ENCODE measurements around the gene SLC7A7. TPM values are rescaled to one million over a fixed set of nuclear protein-coding genes. Genes with fewer than 3 reads are reported as not detected.

Gene SLC7A7
- total and polyA plus RNA-seq, 2 of the 13 experiments (the other 11 are each of a cell fraction or from before 2014, with no cell fraction given): 0.13 to 0.63 TPM

DNA sequence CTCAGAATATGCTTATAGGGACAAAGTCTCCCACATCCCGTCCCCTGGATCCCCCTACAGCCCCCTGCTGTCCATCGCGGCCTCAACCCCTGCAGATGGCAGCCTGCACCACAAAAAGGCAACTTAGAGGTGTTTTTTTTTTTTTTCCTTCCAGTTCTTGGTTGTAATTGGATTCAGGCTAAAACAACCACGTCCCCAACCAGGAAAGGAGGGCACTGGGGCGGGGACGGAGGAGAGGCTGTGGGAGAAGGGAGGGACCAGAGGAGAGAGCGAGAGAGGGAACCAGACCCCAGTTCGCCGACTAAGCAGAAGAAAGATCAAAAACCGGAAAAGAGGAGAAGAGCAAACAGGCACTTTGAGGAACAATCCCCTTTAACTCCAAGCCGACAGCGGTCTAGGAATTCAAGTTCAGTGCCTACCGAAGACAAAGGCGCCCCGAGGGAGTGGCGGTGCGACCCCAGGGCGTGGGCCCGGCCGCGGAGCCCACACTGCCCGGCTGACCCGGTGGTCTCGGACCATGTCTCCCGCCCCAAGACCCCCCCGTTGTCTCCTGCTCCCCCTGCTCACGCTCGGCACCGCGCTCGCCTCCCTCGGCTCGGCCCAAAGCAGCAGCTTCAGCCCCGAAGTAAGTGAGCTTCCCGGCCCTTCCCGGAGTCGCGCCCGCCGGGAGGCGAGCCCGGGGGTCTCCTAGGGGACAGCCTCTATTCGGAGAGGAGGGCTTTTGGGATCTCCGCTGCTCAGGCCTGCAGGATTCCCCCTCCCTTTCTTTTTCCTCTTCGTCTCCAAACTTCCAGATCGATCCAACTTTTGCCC is 21.3 kb upstream of the SLC7A7 start, which contains the start of gene MMP14 (continued):
- TF ChIP-seq, protein P1, sequence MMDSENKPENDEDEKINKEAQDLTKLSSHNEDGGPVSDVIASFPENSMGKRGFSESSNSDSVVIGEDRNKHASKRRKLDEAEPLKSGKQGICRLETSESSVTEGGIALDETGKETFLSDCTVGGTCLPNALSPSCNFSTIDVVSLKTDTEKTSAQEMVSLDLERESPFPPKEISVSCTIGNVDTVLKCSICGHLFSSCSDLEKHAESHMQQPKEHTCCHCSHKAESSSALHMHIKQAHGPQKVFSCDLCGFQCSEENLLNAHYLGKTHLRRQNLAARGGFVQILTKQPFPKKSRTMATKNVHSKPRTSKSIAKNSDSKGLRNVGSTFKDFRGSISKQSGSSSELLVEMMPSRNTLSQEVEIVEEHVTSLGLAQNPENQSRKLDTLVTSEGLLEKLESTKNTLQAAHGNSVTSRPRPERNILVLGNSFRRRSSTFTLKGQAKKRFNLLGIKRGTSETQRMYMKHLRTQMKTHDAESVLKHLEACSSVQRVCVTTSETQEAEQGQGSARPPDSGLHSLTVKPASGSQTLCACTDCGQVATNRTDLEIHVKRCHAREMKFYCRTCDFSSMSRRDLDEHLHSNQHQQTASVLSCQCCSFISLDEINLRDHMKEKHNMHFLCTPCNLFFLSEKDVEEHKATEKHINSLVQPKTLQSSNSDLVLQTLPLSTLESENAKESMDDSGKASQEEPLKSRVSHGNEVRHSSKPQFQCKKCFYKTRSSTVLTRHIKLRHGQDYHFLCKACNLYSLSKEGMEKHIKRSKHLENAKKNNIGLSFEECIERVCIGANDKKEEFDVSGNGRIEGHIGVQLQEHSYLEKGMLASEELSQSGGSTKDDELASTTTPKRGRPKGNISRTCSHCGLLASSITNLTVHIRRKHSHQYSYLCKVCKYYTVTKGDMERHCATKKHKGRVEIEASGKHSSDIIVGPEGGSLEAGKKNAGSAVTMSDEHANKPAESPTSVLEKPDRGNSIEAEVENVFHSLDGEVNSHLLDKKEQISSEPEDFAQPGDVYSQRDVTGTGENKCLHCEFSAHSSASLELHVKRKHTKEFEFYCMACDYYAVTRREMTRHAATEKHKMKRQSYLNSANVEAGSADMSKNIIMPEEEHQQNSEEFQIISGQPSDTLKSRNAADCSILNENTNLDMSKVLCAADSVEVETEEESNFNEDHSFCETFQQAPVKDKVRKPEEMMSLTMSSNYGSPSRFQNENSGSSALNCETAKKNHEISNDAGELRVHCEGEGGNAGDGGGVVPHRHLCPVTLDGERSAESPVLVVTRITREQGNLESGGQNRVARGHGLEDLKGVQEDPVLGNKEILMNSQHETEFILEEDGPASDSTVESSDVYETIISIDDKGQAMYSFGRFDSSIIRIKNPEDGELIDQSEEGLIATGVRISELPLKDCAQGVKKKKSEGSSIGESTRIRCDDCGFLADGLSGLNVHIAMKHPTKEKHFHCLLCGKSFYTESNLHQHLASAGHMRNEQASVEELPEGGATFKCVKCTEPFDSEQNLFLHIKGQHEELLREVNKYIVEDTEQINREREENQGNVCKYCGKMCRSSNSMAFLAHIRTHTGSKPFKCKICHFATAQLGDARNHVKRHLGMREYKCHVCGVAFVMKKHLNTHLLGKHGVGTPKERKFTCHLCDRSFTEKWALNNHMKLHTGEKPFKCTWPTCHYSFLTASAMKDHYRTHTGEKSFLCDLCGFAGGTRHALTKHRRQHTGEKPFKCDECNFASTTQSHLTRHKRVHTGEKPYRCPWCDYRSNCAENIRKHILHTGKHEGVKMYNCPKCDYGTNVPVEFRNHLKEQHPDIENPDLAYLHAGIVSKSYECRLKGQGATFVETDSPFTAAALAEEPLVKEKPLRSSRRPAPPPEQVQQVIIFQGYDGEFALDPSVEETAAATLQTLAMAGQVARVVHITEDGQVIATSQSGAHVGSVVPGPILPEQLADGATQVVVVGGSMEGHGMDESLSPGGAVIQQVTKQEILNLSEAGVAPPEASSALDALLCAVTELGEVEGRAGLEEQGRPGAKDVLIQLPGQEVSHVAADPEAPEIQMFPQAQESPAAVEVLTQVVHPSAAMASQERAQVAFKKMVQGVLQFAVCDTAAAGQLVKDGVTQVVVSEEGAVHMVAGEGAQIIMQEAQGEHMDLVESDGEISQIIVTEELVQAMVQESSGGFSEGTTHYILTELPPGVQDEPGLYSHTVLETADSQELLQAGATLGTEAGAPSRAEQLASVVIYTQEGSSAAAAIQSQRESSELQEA (CRISPR knock-in tag; IDR thresholded peaks at IDR 0.05; ENCODE audit: not compliant biosample characterization): no peak
- TF ChIP-seq, protein P2, sequence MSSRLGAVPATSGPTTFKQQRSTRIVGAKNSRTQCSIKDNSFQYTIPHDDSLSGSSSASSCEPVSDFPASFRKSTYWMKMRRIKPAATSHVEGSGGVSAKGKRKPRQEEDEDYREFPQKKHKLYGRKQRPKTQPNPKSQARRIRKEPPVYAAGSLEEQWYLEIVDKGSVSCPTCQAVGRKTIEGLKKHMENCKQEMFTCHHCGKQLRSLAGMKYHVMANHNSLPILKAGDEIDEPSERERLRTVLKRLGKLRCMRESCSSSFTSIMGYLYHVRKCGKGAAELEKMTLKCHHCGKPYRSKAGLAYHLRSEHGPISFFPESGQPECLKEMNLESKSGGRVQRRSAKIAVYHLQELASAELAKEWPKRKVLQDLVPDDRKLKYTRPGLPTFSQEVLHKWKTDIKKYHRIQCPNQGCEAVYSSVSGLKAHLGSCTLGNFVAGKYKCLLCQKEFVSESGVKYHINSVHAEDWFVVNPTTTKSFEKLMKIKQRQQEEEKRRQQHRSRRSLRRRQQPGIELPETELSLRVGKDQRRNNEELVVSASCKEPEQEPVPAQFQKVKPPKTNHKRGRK (CRISPR knock-in tag; IDR thresholded peaks at IDR 0.05): no peak
- TF ChIP-seq ZNF501 (CRISPR knock-in tag; IDR thresholded peaks at IDR 0.05) (no peak), HOXA3 (CRISPR knock-in tag; IDR thresholded peaks at IDR 0.05) (0 out of 2 replicates have a peak, but pooled peaks have one; percentile 37), MEF2D (CRISPR knock-in tag; IDR thresholded peaks at IDR 0.05) (no peak)
- TF ChIP-seq, protein P3, sequence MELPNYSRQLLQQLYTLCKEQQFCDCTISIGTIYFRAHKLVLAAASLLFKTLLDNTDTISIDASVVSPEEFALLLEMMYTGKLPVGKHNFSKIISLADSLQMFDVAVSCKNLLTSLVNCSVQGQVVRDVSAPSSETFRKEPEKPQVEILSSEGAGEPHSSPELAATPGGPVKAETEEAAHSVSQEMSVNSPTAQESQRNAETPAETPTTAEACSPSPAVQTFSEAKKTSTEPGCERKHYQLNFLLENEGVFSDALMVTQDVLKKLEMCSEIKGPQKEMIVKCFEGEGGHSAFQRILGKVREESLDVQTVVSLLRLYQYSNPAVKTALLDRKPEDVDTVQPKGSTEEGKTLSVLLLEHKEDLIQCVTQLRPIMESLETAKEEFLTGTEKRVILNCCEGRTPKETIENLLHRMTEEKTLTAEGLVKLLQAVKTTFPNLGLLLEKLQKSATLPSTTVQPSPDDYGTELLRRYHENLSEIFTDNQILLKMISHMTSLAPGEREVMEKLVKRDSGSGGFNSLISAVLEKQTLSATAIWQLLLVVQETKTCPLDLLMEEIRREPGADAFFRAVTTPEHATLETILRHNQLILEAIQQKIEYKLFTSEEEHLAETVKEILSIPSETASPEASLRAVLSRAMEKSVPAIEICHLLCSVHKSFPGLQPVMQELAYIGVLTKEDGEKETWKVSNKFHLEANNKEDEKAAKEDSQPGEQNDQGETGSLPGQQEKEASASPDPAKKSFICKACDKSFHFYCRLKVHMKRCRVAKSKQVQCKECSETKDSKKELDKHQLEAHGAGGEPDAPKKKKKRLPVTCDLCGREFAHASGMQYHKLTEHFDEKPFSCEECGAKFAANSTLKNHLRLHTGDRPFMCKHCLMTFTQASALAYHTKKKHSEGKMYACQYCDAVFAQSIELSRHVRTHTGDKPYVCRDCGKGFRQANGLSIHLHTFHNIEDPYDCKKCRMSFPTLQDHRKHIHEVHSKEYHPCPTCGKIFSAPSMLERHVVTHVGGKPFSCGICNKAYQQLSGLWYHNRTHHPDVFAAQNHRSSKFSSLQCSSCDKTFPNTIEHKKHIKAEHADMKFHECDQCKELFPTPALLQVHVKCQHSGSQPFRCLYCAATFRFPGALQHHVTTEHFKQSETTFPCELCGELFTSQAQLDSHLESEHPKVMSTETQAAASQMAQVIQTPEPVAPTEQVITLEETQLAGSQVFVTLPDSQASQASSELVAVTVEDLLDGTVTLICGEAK (IDR thresholded peaks at IDR 0.05): no peak
- TF ChIP-seq, protein P3 (CRISPR knock-in tag; IDR thresholded peaks at IDR 0.05): no peak

All from HepG2 (cell line).